CD4-positive, CD25-positive, alpha-beta regulatory T cell (primary cell): ENCODE data around the gene CCDC167. TPM values are rescaled to one million over a fixed set of nuclear protein-coding genes. Genes with fewer than 3 reads are reported as not detected.

ENCODE experiments used
- ATAC-seq, 2 donors: fragments of 150-1000 bp; cut with Tn5 transposase; one replicate each; pipeline ENCODE4 v1.10.0; 2021; ENCODE audit warnings: low read depth in 2 of 2, moderate number of reproducible peaks in 2 of 2, moderate library complexity in 1 of 2
- DNase-seq, 3 donors: peaks; one replicate each; pipeline versions ENCODE4 v3.0.0 to v3.0.0-alpha.2; 2012 to 2022; ENCODE audit warnings: mixed read lengths in 1 of 3
- H3K27ac ChIP-seq: one replicate; pipeline ENCODE4 v1.7.0; 2013; ENCODE audit warnings: mild to moderate bottlenecking, low read length; ENCODE audit not compliant: insufficient read depth, poor library complexity, severe bottlenecking
- H3K27me3 ChIP-seq: one replicate; pipeline ENCODE4 v1.7.0; 2013; ENCODE audit warnings: low read length; ENCODE audit not compliant: control insufficient read depth, insufficient read depth
- H3K36me3 ChIP-seq: one replicate; pipeline ENCODE4 v1.7.0; 2013; ENCODE audit warnings: mild to moderate bottlenecking, low read length, moderate library complexity; ENCODE audit not compliant: control insufficient read depth, insufficient read depth
- H3K4me1 ChIP-seq: 2 replicates; pipeline ENCODE4 v1.7.0; 2013; ENCODE audit warnings: mild to moderate bottlenecking, low read length; ENCODE audit not compliant: insufficient read depth, control insufficient read depth, poor library complexity, severe bottlenecking
- H3K4me3 ChIP-seq: one replicate; pipeline ENCODE4 v1.7.0; 2013; ENCODE audit warnings: low read depth, mild to moderate bottlenecking, low read length, moderate library complexity
- H3K9me3 ChIP-seq, 2 experiments: 1 replicate in 1 of 2; 2 replicates in 1 of 2; pipeline ENCODE4 v1.7.0; 2013; ENCODE audit warnings: low read length in 2 of 2, mild to moderate bottlenecking in 1 of 2, moderate library complexity in 1 of 2; ENCODE audit not compliant: control insufficient read depth in 2 of 2
- H3K27ac Mint-ChIP-seq, 3 donors: one replicate each; pipeline ENCODE4 v1.8.0; 2020 to 2022; ENCODE audit warnings: mild to moderate bottlenecking in 3 of 3, mixed read lengths in 3 of 3, moderate library complexity in 2 of 3
- H3K27me3 Mint-ChIP-seq: one replicate; pipeline ENCODE4 v1.8.0; 2022; ENCODE audit warnings: mild to moderate bottlenecking, mixed read lengths
- H3K36me3 Mint-ChIP-seq: one replicate; pipeline ENCODE4 v1.8.0; 2020; ENCODE audit warnings: mixed read lengths
- H3K4me1 Mint-ChIP-seq, 4 donors: one replicate each; pipeline ENCODE4 v1.8.0; 2020 to 2022; ENCODE audit warnings: mixed read lengths in 4 of 4, mild to moderate bottlenecking in 1 of 4
- H3K4me3 Mint-ChIP-seq, 4 donors: one replicate each; pipeline ENCODE4 v1.8.0; 2020 to 2022; ENCODE audit warnings: mild to moderate bottlenecking in 4 of 4, mixed read lengths in 4 of 4, moderate library complexity in 3 of 4
- H3K9me3 Mint-ChIP-seq, 7 donors: one replicate each; pipeline ENCODE4 v1.8.0; 2020 to 2022; ENCODE audit warnings: mixed read lengths in 7 of 7, mild to moderate bottlenecking in 3 of 7, moderate library complexity in 2 of 7
- polyA plus RNA-seq, 4 donors: library from polyadenylated mRNA; unstranded; fragments of 300-500 nt; fragmentation: Illumina TruSeq; gene quantifications; one replicate each; pipeline ENCODE4 v1.2.3, GENCODE V29; 2021
- total RNA-seq: library from RNA; stranded (reverse); gene quantifications from one replicate; pipeline ENCODE4 v1.2.3, GENCODE V29; 2022

The CCDC167 gene
- total and polyA plus RNA-seq, 5 donors from 2014 or later, result 43.6 to 274 (median 205) TPM

DNA sequence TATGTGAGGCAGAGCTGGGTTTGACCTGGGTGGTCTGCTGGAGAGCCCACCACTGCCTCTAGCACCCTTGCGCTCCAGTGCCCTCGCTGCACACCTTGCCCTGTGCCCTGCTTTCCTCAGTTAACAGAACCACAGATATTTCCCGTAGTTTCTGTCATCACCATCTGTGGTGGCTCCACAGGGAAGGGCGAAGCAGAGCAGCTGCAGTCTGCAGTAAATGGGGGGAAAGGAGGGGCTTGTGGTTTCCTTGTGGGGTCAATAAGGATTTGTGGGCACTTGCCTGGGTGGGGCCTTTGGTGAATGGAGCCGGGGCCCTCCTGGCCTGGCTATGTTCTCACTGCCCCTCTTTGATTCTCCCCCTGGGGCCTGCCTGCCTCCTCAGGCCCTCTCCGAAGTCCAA, 21.2 kb upstream of the CCDC167 start:
- no peak for ATAC-seq

DNA sequence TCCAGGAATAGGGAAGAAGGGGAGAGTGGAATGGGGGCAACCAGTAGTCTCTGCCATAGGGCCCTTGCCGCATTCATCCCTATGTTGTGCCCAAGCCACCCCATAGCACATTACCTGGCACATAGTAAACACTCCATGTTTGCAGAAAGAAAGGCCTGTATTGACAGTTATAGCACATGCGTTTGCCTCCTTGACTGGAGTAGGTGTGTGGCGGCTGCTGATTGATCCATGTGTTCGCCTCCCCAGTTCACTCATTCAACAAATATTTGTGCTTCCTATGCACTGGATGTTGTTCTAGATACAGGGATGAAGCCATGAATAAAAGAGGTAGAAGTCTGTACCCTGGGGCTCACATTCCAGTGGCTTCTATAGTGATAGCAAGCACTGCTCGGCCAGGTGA, 19.8 kb upstream of the CCDC167 start:
- Mint-ChIP-seq H3K27ac (peak overlapping the region in 2 of 3 donors; percentile 99), H3K9me3 (no peaks in the 10 kb centered on the region), H3K27me3 (peaks cover 6% of the 10 kb centered on the region), H3K36me3 (peaks cover 6% of the 10 kb centered on the region), H3K4me3 (peak overlapping the region in 2 of 4 donors; percentile 94), H3K4me1 (peaks cover 14 to 83% (median 42%) of the 10 kb centered on the region in 4 donors)
- DNase-seq (no peak), ATAC-seq (no peak)
- H3K9me3 ChIP-seq, result no peaks in the 10 kb centered on the region
- no peaks in the 10 kb centered on the region for H3K27me3 ChIP-seq
- peak overlapping the region; percentile 99 for H3K27ac ChIP-seq
- H3K4me3 ChIP-seq, result peak overlapping the region; percentile 85
- peaks cover 77% of the 10 kb centered on the region for H3K4me1 ChIP-seq
- no peaks in the 10 kb centered on the region for H3K36me3 ChIP-seq

More for the DNA sequence above, 21.2 kb upstream of the CCDC167 start:
- peak overlapping the region; percentile 34 for H3K27ac ChIP-seq
- DNase-seq, result no peak
- Mint-ChIP-seq H3K4me3 (peak overlapping the region in 1 of 4 donors; percentile 94), H3K27me3 (peaks cover 6% of the 10 kb centered on the region), H3K27ac (peak overlapping the region; percentile 31 to 60 (median 60)), H3K9me3 (no peaks in the 10 kb centered on the region), H3K4me1 (peaks cover 20 to 83% (median 36%) of the 10 kb centered on the region in 4 donors), H3K36me3 (peaks cover 16% of the 10 kb centered on the region)
- H3K4me3 ChIP-seq, result peak overlapping the region; percentile 32
- H3K9me3 ChIP-seq, result no peaks in the 10 kb centered on the region
- no peaks in the 10 kb centered on the region for H3K36me3 ChIP-seq
- H3K4me1 ChIP-seq, result peaks cover 62% of the 10 kb centered on the region
- H3K27me3 ChIP-seq, result no peaks in the 10 kb centered on the region

DNA sequence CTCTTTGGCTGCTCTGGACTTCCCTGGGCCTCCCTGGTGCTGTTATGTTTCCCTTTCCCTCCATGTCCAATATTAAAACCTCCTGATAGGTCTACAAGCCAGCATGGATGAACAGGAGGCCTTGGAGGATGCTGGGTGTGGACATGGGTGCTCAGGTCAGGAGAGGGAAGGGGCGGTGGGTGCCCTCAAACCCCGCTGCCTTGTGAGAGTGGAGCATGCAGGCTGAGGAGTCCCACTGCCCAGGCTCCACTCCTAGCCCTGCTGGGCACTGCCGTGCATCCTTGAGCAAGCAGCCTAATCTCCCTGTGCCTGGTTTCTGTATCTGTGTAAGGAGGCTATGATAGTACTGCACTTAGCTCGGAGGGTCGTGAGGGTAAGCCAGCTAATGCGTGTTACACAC, 18.4 kb upstream of the CCDC167 start:
- peak overlapping the region; percentile 93 to 95 (median 94) for H3K4me3 Mint-ChIP-seq
- H3K27ac Mint-ChIP-seq, result peak overlapping the region; percentile 99 to 100 (median 99)
- peaks cover 6% of the 10 kb centered on the region for H3K27me3 Mint-ChIP-seq
- peaks cover 18 to 89% (median 51%) of the 10 kb centered on the region in 4 donors for H3K4me1 Mint-ChIP-seq
- ATAC-seq, result no peak
- no peaks in the 10 kb centered on the region for H3K36me3 ChIP-seq
- peaks cover 84% of the 10 kb centered on the region for H3K4me1 ChIP-seq
- H3K27me3 ChIP-seq, result no peaks in the 10 kb centered on the region
- H3K9me3 ChIP-seq, result no peaks in the 10 kb centered on the region
- H3K4me3 ChIP-seq, result peak overlapping the region; percentile 85
- peaks cover 6% of the 10 kb centered on the region for H3K36me3 Mint-ChIP-seq
- peak overlapping the region; percentile 99 for H3K27ac ChIP-seq
- DNase-seq, result no peak
- no peaks in the 10 kb centered on the region for H3K9me3 Mint-ChIP-seq

DNA sequence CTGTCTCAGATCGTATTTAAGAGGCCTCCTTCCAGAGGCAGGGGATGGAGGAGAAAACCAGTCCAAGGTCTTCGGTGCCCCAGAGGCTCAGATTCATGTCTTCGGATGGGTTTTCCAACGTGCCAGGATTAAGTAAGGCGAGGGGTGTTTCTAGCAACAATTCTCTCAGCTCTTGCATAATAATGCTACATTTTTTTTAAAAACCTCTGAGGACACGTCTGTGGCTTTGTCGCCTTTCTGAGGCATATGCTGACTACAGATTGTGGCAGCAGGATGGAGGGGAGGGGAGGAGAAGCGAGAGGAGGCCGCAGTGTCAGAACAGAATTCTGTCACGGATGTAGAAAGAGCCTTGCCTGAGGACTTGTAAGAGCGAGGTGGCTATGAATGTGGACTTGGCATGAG, 17.7 kb upstream of the CCDC167 start:
- H3K27ac ChIP-seq, result peak overlapping the region; percentile 99
- H3K36me3 Mint-ChIP-seq, result peaks cover 3% of the 10 kb centered on the region
- DNase-seq (peak; percentile 65 to 92 (median 86)), ATAC-seq (peak; percentile 46 to 65)
- H3K4me3 Mint-ChIP-seq, result peak overlapping the region; percentile 93 to 95 (median 94)
- no peaks in the 10 kb centered on the region for H3K9me3 Mint-ChIP-seq
- H3K27me3 ChIP-seq, result no peaks in the 10 kb centered on the region
- H3K4me1 ChIP-seq, result peaks cover 86% of the 10 kb centered on the region
- no peaks in the 10 kb centered on the region for H3K9me3 ChIP-seq
- H3K27ac Mint-ChIP-seq, result peak overlapping the region; percentile 99 to 100 (median 99)
- H3K36me3 ChIP-seq, result no peaks in the 10 kb centered on the region
- peaks cover 15 to 92% (median 50%) of the 10 kb centered on the region in 4 donors for H3K4me1 Mint-ChIP-seq
- peaks cover 6% of the 10 kb centered on the region for H3K27me3 Mint-ChIP-seq
- peak overlapping the region; percentile 85 for H3K4me3 ChIP-seq

DNA sequence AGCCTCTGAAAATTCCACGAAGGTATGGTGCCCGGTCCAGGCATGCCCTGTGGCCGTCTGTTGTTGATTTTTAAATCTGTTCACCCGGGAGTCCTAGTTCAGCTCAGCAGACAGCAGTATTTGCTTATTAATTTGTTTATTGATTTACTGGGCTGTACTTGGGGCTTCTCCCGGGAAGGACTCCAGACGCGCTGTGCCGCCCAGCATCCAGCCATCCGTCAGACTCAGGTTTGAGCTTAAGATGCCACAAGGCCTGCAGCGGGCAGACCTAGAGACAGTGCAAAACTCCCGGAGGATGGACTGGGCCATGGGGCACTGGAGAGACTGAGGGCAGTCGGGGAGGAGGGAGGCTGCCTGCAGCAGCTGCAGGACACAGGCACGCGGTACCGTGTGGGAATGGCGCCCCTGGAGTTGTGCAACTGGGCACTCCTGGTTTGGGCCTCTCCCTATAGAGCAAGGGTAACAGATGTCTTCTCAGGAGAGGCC, 17.3 kb upstream of the CCDC167 start:
- no peak for DNase-seq
- peak overlapping the region; percentile 99 to 100 (median 99) for H3K27ac Mint-ChIP-seq
- H3K27me3 Mint-ChIP-seq, result peaks cover 6% of the 10 kb centered on the region
- Histone ChIP-seq H3K9me3 (no peaks in the 10 kb centered on the region), H3K36me3 (no peaks in the 10 kb centered on the region), H3K27ac (peak overlapping the region; percentile 99), H3K4me3 (peak overlapping the region; percentile 85), H3K4me1 (peaks cover 88% of the 10 kb centered on the region), H3K27me3 (no peaks in the 10 kb centered on the region)
- peak overlapping the region; percentile 93 to 95 (median 94) for H3K4me3 Mint-ChIP-seq
- H3K9me3 Mint-ChIP-seq, result no peaks in the 10 kb centered on the region
- peaks cover 11 to 91% (median 49%) of the 10 kb centered on the region in 4 donors for H3K4me1 Mint-ChIP-seq
- H3K36me3 Mint-ChIP-seq, result no peaks in the 10 kb centered on the region
- ATAC-seq, result peak in 1 of 2 donors; percentile 1

DNA sequence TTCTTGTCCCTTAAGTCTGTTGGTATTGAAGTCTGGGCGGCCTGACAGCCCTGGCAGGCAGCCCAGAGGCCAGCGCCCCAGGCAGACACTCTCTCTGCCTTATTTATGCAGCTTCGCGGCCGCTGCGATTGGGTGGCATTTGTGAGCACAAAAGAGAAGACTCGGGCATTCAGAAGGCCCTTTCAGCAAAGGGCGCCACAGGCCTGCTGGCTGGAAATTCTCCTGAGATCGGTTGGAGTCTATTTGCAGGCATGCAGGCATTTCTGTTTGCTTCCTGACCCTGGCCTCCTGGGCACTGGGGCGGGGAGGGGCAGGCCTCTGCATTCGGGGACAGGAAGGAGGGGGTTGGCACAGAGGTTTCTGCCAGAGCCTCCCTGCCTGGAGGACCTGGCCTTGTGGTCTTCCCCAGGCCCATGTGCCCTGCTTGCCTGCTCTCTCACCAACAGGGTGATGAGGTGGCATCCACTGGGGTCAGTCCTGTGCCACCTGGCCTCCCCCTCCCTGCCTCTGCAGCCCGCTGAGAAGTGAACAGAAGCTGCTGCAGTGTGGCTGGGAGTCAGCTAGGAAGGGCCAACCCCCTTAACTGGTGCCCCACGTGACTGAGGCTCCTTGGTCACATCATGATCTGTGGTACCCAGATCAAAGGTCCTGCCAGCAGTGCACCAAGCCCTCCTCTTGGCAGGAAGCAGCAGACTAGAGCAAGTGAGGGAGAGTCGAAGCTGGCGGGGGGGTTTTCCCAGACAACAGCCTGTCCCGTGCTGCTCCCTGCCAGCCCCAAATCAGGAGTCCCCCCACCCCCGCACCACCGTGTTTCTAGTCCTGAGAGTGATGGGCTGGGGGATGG, 16.6 kb upstream of the CCDC167 start:
- H3K36me3 Mint-ChIP-seq, result no peaks in the 10 kb centered on the region
- Histone ChIP-seq H3K4me1 (peaks cover 84% of the 10 kb centered on the region), H3K27ac (peak overlapping the region; percentile 99), H3K36me3 (no peaks in the 10 kb centered on the region), H3K9me3 (no peaks in the 10 kb centered on the region), H3K27me3 (no peaks in the 10 kb centered on the region), H3K4me3 (peak overlapping the region; percentile 85)
- peak overlapping the region; percentile 93 to 95 (median 94) for H3K4me3 Mint-ChIP-seq
- H3K27ac Mint-ChIP-seq, result peak overlapping the region; percentile 99 to 100 (median 99)
- ATAC-seq (peak; percentile 90 to 91), DNase-seq (peak; percentile 91 to 97 (median 91))
- H3K27me3 Mint-ChIP-seq, result peaks cover 6% of the 10 kb centered on the region
- H3K4me1 Mint-ChIP-seq, result peaks cover 11 to 91% (median 47%) of the 10 kb centered on the region in 4 donors
- H3K9me3 Mint-ChIP-seq, result no peaks in the 10 kb centered on the region

DNA sequence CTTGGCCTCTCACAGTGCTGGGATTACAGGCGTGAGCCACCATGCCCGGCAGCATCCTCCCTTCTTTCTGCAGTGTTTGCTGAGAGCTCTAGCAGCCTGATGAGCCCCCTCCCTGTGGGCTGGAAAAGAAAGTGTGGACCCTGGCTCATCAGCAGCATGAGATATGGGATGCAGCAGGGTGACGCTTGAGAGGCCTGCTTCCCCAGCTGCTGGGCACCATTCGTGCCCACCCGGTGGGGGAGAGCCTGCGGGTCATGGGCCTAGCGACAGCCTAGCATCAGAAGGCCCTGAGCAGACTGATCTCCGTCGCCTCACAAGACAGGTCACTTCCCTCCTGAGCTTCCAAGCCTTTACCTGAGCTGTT, 16.0 kb upstream of the CCDC167 start:
- Histone ChIP-seq H3K27me3 (no peaks in the 10 kb centered on the region), H3K4me3 (peak overlapping the region; percentile 85), H3K36me3 (no peaks in the 10 kb centered on the region), H3K27ac (peak overlapping the region; percentile 99), H3K9me3 (no peaks in the 10 kb centered on the region), H3K4me1 (peaks cover 78% of the 10 kb centered on the region)
- Mint-ChIP-seq H3K9me3 (no peaks in the 10 kb centered on the region), H3K4me3 (peak overlapping the region; percentile 93 to 95 (median 94)), H3K27me3 (peaks cover 6% of the 10 kb centered on the region), H3K36me3 (no peaks in the 10 kb centered on the region), H3K27ac (peak overlapping the region; percentile 99 to 100 (median 99)), H3K4me1 (peaks cover 16 to 92% (median 51%) of the 10 kb centered on the region in 4 donors)
- no peak for DNase-seq
- no peak for ATAC-seq
